ENCODE measurements around the gene GLYR1.

The GLYR1 gene

DNA sequence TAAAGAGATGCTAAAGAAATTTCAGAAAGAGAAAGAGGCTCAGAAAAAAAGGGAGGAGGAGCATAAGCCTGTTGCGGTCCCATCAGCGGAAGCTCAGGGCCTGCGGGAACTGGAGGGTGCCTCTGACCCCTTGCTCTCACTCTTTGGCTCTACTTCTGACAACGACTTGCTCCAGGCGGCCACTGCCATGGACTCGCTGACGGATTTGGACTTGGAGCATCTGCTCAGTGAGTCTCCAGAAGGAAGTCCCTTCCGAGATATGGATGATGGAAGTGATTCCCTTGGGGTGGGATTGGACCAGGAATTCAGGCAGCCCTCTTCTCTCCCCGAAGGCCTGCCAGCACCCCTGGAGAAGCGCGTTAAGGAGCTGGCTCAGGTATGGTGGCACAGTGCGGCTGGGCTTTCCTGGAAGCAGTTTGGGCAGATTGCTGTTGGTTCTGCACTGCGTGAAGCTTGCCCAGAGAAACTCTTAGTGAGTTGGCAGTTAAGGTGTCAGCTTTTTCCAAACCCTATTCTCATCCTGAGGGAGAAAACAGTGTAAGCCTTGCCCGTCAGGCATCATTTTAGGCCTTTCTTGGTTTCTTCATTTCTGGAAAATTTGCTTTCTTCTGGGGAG is 13.7 kb upstream of the GLYR1 start:
- TF ChIP-seq, protein P1, sequence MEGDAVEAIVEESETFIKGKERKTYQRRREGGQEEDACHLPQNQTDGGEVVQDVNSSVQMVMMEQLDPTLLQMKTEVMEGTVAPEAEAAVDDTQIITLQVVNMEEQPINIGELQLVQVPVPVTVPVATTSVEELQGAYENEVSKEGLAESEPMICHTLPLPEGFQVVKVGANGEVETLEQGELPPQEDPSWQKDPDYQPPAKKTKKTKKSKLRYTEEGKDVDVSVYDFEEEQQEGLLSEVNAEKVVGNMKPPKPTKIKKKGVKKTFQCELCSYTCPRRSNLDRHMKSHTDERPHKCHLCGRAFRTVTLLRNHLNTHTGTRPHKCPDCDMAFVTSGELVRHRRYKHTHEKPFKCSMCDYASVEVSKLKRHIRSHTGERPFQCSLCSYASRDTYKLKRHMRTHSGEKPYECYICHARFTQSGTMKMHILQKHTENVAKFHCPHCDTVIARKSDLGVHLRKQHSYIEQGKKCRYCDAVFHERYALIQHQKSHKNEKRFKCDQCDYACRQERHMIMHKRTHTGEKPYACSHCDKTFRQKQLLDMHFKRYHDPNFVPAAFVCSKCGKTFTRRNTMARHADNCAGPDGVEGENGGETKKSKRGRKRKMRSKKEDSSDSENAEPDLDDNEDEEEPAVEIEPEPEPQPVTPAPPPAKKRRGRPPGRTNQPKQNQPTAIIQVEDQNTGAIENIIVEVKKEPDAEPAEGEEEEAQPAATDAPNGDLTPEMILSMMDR (conservative IDR thresholded peaks at IDR 0.05; ENCODE audit: low read length), result no peak

GRCh38 chr16:4859900-4860255 is 12.8 kb upstream of the GLYR1 start:
- DNase-seq (ENCODE audit: low read depth), result no peak
- TF ChIP-seq, protein P1 (conservative IDR thresholded peaks at IDR 0.05; ENCODE audit: low read length), result no peak

More for the DNA sequence above, 13.7 kb upstream of the GLYR1 start:
- DNase-seq (ENCODE audit: low read depth), result no peak
- no peak overlapping the region for H3K4me3 ChIP-seq (ENCODE audit: low read length)

DNA sequence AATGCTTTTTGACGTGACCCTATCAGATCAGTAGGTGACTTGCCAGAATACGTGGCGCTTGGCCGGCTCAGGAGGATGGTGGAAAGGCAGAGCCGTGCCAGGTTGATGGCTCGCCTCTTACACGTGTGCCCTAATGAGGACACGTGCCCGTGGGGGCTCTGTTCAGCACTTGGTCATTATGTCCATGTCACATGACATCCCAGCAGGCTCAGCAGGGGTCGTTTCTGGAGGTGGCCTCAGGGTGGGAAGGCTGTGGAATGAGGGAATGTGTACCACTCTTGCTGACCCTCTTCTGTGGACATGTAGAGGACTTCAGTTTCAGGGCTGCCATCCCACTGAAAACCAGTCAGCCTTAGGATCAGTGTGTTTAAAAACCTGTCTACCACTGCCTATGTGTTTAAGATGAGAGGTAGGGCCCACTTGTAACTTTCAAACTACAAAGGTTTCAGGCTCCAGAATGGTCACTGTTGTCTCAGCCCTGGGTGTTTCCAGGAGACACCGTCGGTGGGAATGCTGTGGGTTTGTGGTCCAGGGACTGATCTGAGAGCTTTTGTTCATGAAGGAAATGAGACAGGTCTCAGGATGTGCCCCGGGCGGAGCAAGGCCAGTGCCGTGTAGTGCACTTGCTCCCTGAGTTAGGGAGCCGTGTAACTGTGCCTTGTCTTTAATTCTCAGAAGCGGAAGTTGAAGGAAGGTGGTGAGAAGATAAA is 12.3 kb upstream of the GLYR1 start:
- H3K4me3 ChIP-seq (ENCODE audit: low read length), result no peak overlapping the region
- TF ChIP-seq, protein P1 (conservative IDR thresholded peaks at IDR 0.05; ENCODE audit: low read length), result no peak
- no peak for DNase-seq (ENCODE audit: low read depth)

More at GRCh38 chr16:4859900-4860255, 12.8 kb upstream of the GLYR1 start:
- no peak overlapping the region for H3K4me3 ChIP-seq (ENCODE audit: low read length)

DNA sequence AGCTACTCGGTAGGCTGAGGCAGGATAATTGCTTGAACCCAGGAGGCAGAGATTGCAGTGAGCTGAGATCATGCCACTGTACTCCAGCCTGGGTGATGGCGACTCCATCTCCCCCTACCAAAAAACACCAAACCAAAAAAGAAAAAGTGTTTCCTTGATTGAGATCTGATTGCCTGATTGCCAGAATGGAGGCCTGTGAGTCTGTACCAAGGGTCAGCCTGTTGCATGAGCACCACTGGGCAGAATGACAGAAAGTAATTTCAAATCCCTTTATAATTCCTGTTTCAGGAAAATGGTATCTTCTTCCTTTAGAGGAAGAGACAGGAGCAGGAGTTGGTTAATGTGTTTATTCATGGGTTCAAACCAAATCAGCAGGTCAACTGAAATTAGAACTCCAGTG is 8.7 kb upstream of the GLYR1 start:
- TF ChIP-seq, protein P1 (conservative IDR thresholded peaks at IDR 0.05; ENCODE audit: low read length), result no peak
- DNase-seq (ENCODE audit: low read depth), result no peak
- H3K4me3 ChIP-seq (ENCODE audit: low read length), result no peak overlapping the region

DNA sequence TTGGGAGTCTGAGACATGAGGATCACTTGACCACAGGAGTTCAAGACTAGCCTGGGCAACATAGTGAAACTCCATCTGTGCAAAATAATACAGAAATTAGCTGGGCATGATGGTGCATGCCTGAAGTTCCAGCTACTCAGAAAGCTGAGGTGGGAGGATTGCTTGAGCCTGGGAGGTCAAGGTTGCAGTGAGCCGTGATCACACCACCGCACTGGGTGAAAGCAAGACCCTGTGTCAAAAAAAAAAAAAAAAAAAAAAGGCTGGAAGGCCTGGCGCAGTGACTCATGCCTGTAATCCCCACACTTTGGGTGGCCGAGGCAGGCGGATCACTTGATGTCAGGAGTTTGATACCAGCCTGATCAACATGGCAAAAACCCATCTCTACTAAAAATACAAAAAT is 8.3 kb upstream of the GLYR1 start:
- TF ChIP-seq, protein P1 (conservative IDR thresholded peaks at IDR 0.05; ENCODE audit: low read length), result no peak
- H3K4me3 ChIP-seq (ENCODE audit: low read length), result no peak overlapping the region
- DNase-seq (ENCODE audit: low read depth), result no peak

GRCh38 chr16:4852221-4852872 is 5.3 kb upstream of the GLYR1 start:
- H3K4me3 ChIP-seq (ENCODE audit: low read length), result no peak overlapping the region
- DNase-seq (ENCODE audit: low read depth), result peak; percentile 21
- TF ChIP-seq, protein P1 (conservative IDR thresholded peaks at IDR 0.05; ENCODE audit: low read length), result no peak

Measured in AG10803 (cell line).